Non-pigmented ciliary epithelial cell (primary cell): ENCODE results near the gene ACMSD.
"Not testable (repeated sequence)": the region's sequence is repeated elsewhere in the genome, so short reads cannot be mapped to it uniquely, and the experiment has no call there.

Source experiments
- DNase-seq: peaks from one replicate; pipeline ENCODE4 v3.0.0-alpha.2; 2010; ENCODE audit warnings: low read depth

Gene ACMSD

GRCh38 chr2:134838143-134838620 lies at the start of gene ACMSD:
TSS of gene ACMSD (plus strand) at chr2:134838616. CDS start at chr2:134838683, 67 bp downstream.
- DNase-seq, result no peak

- DNase-seq, result no peak
Measured at GRCh38 chr2:134790487-134790886, 47.9 kb upstream of the ACMSD start.

- DNase-seq, result no peak
Measured at GRCh38 chr2:134791616-134792015, 46.8 kb upstream of the ACMSD start.

- DNase-seq, result no peak
Measured at GRCh38 chr2:134792186-134792585, 46.2 kb upstream of the ACMSD start.

GRCh38 chr2:134795765-134796164 lies 42.7 kb upstream of the ACMSD start:
- no peak for DNase-seq

- DNase-seq, result no peak
Measured at GRCh38 chr2:134796373-134796772, 42.0 kb upstream of the ACMSD start.

- DNase-seq, result no peak
Measured at GRCh38 chr2:134799936-134800335, 38.5 kb upstream of the ACMSD start.

GRCh38 chr2:134800341-134800740 lies 38.1 kb upstream of the ACMSD start:
- no peak for DNase-seq

- not testable (repeated sequence) for DNase-seq
Measured at GRCh38 chr2:134803609-134804405, 34.6 kb upstream of the ACMSD start.

- DNase-seq, result no peak
Measured at GRCh38 chr2:134815741-134816140, 22.7 kb upstream of the ACMSD start.

- no peak for DNase-seq
Measured at GRCh38 chr2:134818321-134818720, 20.1 kb upstream of the ACMSD start.

- DNase-seq, result peak; percentile 10
Measured at GRCh38 chr2:134819334-134819733, 19.1 kb upstream of the ACMSD start.

- DNase-seq, result no peak
Measured at GRCh38 chr2:134823431-134823830, 15.0 kb upstream of the ACMSD start.

- no peak for DNase-seq
Measured at GRCh38 chr2:134823832-134824231, 14.6 kb upstream of the ACMSD start.

- not testable (repeated sequence) for DNase-seq
Measured at GRCh38 chr2:134825716-134826115, 12.7 kb upstream of the ACMSD start.

GRCh38 chr2:134835471-134835870 lies 2.9 kb upstream of the ACMSD start:
- no peak for DNase-seq

- peak; percentile 69 for DNase-seq
Measured at GRCh38 chr2:134836986-134837385, 1.4 kb upstream of the ACMSD start.

GRCh38 chr2:134839649-134840048 lies 1.2 kb downstream of the ACMSD start:
- DNase-seq, result no peak

- no peak for DNase-seq
Measured at GRCh38 chr2:134842930-134843490, 4.6 kb downstream of the ACMSD start.

GRCh38 chr2:134843968-134844367 lies 5.6 kb downstream of the ACMSD start:
- DNase-seq, result no peak

- no peak for DNase-seq
Measured at GRCh38 chr2:134845028-134845427, 6.6 kb downstream of the ACMSD start.

- DNase-seq, result peak; percentile 57
Measured at GRCh38 chr2:134845719-134846118, 7.3 kb downstream of the ACMSD start.

- DNase-seq, result no peak
Measured at GRCh38 chr2:134846213-134846612, 7.8 kb downstream of the ACMSD start.

GRCh38 chr2:134847582-134847981 lies 9.2 kb downstream of the ACMSD start:
- not testable (repeated sequence) for DNase-seq
